HG03575 (cell line): Measurements from ENCODE around the gene LRRC43.

Experiments used
- ATAC-seq: cut with Tn5 transposase; IDR thresholded peaks from one replicate; pipeline ENCODE4 v1.9.1; 2021; ENCODE audit not compliant: unreplicated experiment, insufficient number of reproducible peaks, low FRiP score; ENCODE audit errors: extremely low read depth

Gene LRRC43

GRCh38 chr12:122206976-122207375, 24.1 kb downstream of the LRRC43 start:
- no peak for ATAC-seq

- ATAC-seq: no peak
Observed at GRCh38 chr12:122207391-122207790, 24.5 kb downstream of the LRRC43 start.

GRCh38 chr12:122208073-122208820, 25.3 kb downstream of the LRRC43 start:
- ATAC-seq: no peak

GRCh38 chr12:122215771-122216170, 32.8 kb downstream of the LRRC43 start:
- ATAC-seq: no peak

- no peak for ATAC-seq
Observed at GRCh38 chr12:122216445-122216844, 33.5 kb downstream of the LRRC43 start.

GRCh38 chr12:122225683-122226365, 42.9 kb downstream of the LRRC43 start, which contains the start of gene DIABLO:
TSS of gene DIABLO (minus strand) at chr12:122226052. CDS start at chr12:122226014, 38 bp downstream.
- ATAC-seq: peak; percentile 59

GRCh38 chr12:122226366-122227125, 43.6 kb downstream of the LRRC43 start:
- peak; percentile 5 for ATAC-seq

GRCh38 chr12:122227341-122227740, 44.4 kb downstream of the LRRC43 start:
- ATAC-seq: no peak

- no peak for ATAC-seq
Observed at GRCh38 chr12:122228092-122228491, 45.2 kb downstream of the LRRC43 start.

- no peak for ATAC-seq
Observed at GRCh38 chr12:122230798-122231197, 47.9 kb downstream of the LRRC43 start.

GRCh38 chr12:122232691-122233090, 49.8 kb downstream of the LRRC43 start:
- no peak for ATAC-seq

- ATAC-seq: no peak
Observed at GRCh38 chr12:122235741-122236140, 52.8 kb downstream of the LRRC43 start.

- ATAC-seq: no peak
Observed at GRCh38 chr12:122238861-122239260, 55.9 kb downstream of the LRRC43 start.

GRCh38 chr12:122243965-122244364, 61.0 kb downstream of the LRRC43 start:
- ATAC-seq: no peak

GRCh38 chr12:122244565-122245371, 61.8 kb downstream of the LRRC43 start:
- no peak for ATAC-seq

- ATAC-seq: no peak
Observed at GRCh38 chr12:122245553-122245952, 62.6 kb downstream of the LRRC43 start.

- no peak for ATAC-seq
Observed at GRCh38 chr12:122250047-122250446, 67.1 kb downstream of the LRRC43 start.

GRCh38 chr12:122250536-122250935, 67.6 kb downstream of the LRRC43 start:
- no peak for ATAC-seq
